Measurements from ENCODE around the gene ERMAP. TPM values are rescaled to one million over a fixed set of nuclear protein-coding genes. Genes with fewer than 3 reads are reported as not detected.
A peak's percentile ranks its signal among the peaks of the same experiment; 100 is the strongest.

The ERMAP gene
- total and polyA plus RNA-seq, 9 of the 15 experiments (the other 6 are each of a cell fraction or from before 2014, with no cell fraction given) = 8.0 to 31.4 (median 22.5) TPM

DNA sequence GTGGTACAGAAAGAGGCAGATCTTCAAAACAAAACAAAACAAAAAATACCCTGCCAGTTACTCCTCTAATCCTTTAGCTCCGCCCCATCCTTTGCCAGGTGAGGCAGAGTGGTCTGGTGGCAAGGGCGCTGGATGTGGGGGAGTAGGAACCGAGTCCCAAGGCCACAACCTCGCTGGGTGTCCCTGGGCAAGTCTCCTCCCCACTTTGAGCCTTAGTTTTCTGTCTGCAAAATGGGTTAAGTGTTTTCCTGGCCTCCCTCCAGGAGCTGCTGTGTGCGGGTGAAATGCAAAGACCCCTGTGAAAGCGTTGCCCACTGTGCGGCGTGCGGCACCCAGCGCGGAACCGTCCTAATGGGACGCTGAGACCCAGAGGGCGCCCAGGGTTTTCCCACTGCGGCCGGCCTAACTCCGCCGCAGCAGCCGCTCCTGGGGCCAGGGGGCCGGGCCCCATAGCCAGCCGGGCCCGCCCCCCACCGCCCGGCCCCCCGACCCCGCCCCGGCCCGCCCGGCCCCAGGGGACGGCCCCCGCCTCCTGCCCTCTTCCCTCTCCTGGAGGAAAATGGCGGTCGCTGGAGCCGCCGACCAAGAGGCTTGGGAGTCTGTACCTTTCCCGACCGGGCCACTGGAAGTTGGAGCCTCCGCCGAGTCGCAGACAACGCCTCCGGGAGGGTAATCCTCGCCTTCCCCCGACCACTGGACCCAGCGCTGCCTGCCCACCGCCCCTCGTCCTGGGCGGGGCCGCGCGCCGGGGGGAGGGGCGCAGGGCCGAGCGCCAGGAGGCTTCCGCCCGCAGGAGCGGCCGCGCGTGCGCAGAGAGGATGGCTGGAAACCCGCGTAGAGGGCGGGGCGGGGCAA, at the start of gene ERMAP, which contains the start of gene SVBP (continued):
- TF ChIP-seq, protein P1, sequence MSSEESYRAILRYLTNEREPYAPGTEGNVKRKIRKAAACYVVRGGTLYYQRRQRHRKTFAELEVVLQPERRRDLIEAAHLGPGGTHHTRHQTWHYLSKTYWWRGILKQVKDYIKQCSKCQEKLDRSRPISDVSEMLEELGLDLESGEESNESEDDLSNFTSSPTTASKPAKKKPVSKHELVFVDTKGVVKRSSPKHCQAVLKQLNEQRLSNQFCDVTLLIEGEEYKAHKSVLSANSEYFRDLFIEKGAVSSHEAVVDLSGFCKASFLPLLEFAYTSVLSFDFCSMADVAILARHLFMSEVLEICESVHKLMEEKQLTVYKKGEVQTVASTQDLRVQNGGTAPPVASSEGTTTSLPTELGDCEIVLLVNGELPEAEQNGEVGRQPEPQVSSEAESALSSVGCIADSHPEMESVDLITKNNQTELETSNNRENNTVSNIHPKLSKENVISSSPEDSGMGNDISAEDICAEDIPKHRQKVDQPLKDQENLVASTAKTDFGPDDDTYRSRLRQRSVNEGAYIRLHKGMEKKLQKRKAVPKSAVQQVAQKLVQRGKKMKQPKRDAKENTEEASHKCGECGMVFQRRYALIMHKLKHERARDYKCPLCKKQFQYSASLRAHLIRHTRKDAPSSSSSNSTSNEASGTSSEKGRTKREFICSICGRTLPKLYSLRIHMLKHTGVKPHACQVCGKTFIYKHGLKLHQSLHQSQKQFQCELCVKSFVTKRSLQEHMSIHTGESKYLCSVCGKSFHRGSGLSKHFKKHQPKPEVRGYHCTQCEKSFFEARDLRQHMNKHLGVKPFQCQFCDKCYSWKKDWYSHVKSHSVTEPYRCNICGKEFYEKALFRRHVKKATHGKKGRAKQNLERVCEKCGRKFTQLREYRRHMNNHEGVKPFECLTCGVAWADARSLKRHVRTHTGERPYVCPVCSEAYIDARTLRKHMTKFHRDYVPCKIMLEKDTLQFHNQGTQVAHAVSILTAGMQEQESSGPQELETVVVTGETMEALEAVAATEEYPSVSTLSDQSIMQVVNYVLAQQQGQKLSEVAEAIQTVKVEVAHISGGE (CRISPR knock-in tag; IDR thresholded peaks at IDR 0.05) = 0 out of 6 replicates have a peak, but pooled peaks of 1 of the 3 experiments have one; percentile 37
- TF ChIP-seq TFAM (CRISPR knock-in tag; conservative IDR thresholded peaks at IDR 0.05) (no peak), CCNT2 (IDR thresholded peaks at IDR 0.05; ENCODE audit: borderline replicate concordance, extremely low read depth, insufficient read length, low read depth, low read length) (peak; percentile 89), MYC (IDR thresholded peaks at IDR 0.05; ENCODE audit: low read depth, low read length) (peak; percentile 64), MYC (CRISPR knock-in tag; IDR thresholded peaks at IDR 0.05; ENCODE audit: borderline replicate concordance, low read depth) (no peak), BCL6 (CRISPR knock-in tag; IDR thresholded peaks at IDR 0.05) (no peak), CREB1 (IDR thresholded peaks at IDR 0.05) (no peak), CREB1 (CRISPR knock-in tag; IDR thresholded peaks at IDR 0.05) (no peak), ZNF316 (IDR thresholded peaks at IDR 0.05) (no peak), JUND (IDR thresholded peaks at IDR 0.05; ENCODE audit: borderline replicate concordance, low read depth, low read length) (peak; percentile 31; the same call in 1 of the 2 replicates), JUND (tag; IDR thresholded peaks at IDR 0.05; ENCODE audit: borderline replicate concordance, low read depth, low read length) (no peak), CXXC5 (CRISPR knock-in tag; IDR thresholded peaks at IDR 0.05) (peak; percentile 86), ELF2 (CRISPR knock-in tag; IDR thresholded peaks at IDR 0.05) (0 out of 2 replicates have a peak, but pooled peaks have one; percentile 50), GTF2A2 (tag; IDR thresholded peaks at IDR 0.05) (0 out of 2 replicates have a peak, but pooled peaks have one; percentile 55), GTF2F1 (IDR thresholded peaks at IDR 0.05; ENCODE audit: low read depth, low read length) (0 out of 2 replicates have a peak, but pooled peaks have one; percentile 21), BACH1 (tag; IDR thresholded peaks at IDR 0.05) (no peak), CHD2 (IDR thresholded peaks at IDR 0.05; ENCODE audit: low read depth, low read length) (peak; percentile 65), CBX1 (IDR thresholded peaks at IDR 0.05; ENCODE audit: low read depth) (peak; percentile 68), FOXP1 (CRISPR knock-in tag; IDR thresholded peaks at IDR 0.05) (no peak), SPI1 (IDR thresholded peaks at IDR 0.05; ENCODE audit: borderline replicate concordance, low read depth, low read length) (0 out of 2 replicates have a peak, but pooled peaks have one; percentile 3)
- TF ChIP-seq, protein P2, sequence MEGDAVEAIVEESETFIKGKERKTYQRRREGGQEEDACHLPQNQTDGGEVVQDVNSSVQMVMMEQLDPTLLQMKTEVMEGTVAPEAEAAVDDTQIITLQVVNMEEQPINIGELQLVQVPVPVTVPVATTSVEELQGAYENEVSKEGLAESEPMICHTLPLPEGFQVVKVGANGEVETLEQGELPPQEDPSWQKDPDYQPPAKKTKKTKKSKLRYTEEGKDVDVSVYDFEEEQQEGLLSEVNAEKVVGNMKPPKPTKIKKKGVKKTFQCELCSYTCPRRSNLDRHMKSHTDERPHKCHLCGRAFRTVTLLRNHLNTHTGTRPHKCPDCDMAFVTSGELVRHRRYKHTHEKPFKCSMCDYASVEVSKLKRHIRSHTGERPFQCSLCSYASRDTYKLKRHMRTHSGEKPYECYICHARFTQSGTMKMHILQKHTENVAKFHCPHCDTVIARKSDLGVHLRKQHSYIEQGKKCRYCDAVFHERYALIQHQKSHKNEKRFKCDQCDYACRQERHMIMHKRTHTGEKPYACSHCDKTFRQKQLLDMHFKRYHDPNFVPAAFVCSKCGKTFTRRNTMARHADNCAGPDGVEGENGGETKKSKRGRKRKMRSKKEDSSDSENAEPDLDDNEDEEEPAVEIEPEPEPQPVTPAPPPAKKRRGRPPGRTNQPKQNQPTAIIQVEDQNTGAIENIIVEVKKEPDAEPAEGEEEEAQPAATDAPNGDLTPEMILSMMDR (IDR thresholded peaks at IDR 0.05 in 2 of 3, conservative IDR thresholded peaks at IDR 0.05 in 1 of 3; ENCODE audit: insufficient read depth in 2 of 3, low read depth in 1 of 3, low read length in 3 of 3) = peak in 1 of 3 experiments; percentile 27; a peak in 1 of 6 replicates
- TF ChIP-seq, protein P3, sequence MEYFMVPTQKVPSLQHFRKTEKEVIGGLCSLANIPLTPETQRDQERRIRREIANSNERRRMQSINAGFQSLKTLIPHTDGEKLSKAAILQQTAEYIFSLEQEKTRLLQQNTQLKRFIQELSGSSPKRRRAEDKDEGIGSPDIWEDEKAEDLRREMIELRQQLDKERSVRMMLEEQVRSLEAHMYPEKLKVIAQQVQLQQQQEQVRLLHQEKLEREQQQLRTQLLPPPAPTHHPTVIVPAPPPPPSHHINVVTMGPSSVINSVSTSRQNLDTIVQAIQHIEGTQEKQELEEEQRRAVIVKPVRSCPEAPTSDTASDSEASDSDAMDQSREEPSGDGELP (CRISPR knock-in tag; IDR thresholded peaks at IDR 0.05; ENCODE audit: borderline replicate concordance) = peak; percentile 50

Measured in K562 (cell line).